Endothelial cell (in vitro differentiated cells): ENCODE data around the gene ATMIN. TPM values are rescaled to one million over a fixed set of nuclear protein-coding genes. Genes with fewer than 3 reads are reported as not detected.
A peak's percentile ranks its signal among the peaks of the same experiment; 100 is the strongest.

Source experiments
- DNase-seq: peaks from one replicate; pipeline ENCODE4 v3.0.0; 2021; ENCODE audit warnings: low spot score
- H3K27ac Mint-ChIP-seq: one replicate; pipeline ENCODE4 v1.8.0; 2021; ENCODE audit warnings: mixed read lengths, inconsistent platforms; ENCODE audit not compliant: unreplicated experiment
- H3K27me3 Mint-ChIP-seq: one replicate; pipeline ENCODE4 v1.8.0; 2021; ENCODE audit warnings: mild to moderate bottlenecking, moderate library complexity, mixed read lengths, inconsistent platforms; ENCODE audit not compliant: unreplicated experiment
- H3K36me3 Mint-ChIP-seq: one replicate; pipeline ENCODE4 v1.8.0; 2021; ENCODE audit warnings: mild to moderate bottlenecking, low read depth, mixed read lengths, inconsistent platforms; ENCODE audit not compliant: unreplicated experiment
- H3K4me1 Mint-ChIP-seq: one replicate; pipeline ENCODE4 v1.8.0; 2021; ENCODE audit warnings: mild to moderate bottlenecking, mixed read lengths, inconsistent platforms; ENCODE audit not compliant: unreplicated experiment
- H3K4me3 Mint-ChIP-seq: one replicate; pipeline ENCODE4 v1.8.0; 2021; ENCODE audit warnings: mild to moderate bottlenecking, mixed read lengths, inconsistent platforms; ENCODE audit not compliant: unreplicated experiment
- H3K9me3 Mint-ChIP-seq: one replicate; pipeline ENCODE4 v1.8.0; 2021; ENCODE audit warnings: mixed read lengths, inconsistent platforms; ENCODE audit not compliant: unreplicated experiment
- long read RNA-seq: library from polyadenylated mRNA; unstranded; transcript quantifications from one replicate; pipeline ENCODE4 v2.0.0, GENCODE V29; 2020; ENCODE audit not compliant: unreplicated experiment
- total RNA-seq: library from RNA; stranded (reverse); fragmentation: NEBNext Ultra II Directional; extraction: Animal tissue kit (Norgen Biotek cat#: 25700); gene quantifications from one replicate; pipeline ENCODE4 v1.2.1, GENCODE V29; 2021; ENCODE audit not compliant: unreplicated experiment
- TF ChIP-seq, protein P1 (sequence below): fragments of 200-600 bp; sonication (generic); IDR thresholded peaks from one replicate; pipeline ENCODE4 v1.5.0; 2021; ENCODE audit warnings: antibody characterized with exemption; ENCODE audit not compliant: unreplicated experiment

ATMIN gene, protein sequence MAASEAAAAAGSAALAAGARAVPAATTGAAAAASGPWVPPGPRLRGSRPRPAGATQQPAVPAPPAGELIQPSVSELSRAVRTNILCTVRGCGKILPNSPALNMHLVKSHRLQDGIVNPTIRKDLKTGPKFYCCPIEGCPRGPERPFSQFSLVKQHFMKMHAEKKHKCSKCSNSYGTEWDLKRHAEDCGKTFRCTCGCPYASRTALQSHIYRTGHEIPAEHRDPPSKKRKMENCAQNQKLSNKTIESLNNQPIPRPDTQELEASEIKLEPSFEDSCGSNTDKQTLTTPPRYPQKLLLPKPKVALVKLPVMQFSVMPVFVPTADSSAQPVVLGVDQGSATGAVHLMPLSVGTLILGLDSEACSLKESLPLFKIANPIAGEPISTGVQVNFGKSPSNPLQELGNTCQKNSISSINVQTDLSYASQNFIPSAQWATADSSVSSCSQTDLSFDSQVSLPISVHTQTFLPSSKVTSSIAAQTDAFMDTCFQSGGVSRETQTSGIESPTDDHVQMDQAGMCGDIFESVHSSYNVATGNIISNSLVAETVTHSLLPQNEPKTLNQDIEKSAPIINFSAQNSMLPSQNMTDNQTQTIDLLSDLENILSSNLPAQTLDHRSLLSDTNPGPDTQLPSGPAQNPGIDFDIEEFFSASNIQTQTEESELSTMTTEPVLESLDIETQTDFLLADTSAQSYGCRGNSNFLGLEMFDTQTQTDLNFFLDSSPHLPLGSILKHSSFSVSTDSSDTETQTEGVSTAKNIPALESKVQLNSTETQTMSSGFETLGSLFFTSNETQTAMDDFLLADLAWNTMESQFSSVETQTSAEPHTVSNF
- 33.2 TPM for total RNA-seq
- long read RNA-seq, full-length matches to known transcripts: 2 of 4 reads
- long read RNA-seq, partial matches to known transcripts: 0 of 4 reads
- long read RNA-seq, other reads (novel, unspliced or antisense): 2 of 4 reads

DNA sequence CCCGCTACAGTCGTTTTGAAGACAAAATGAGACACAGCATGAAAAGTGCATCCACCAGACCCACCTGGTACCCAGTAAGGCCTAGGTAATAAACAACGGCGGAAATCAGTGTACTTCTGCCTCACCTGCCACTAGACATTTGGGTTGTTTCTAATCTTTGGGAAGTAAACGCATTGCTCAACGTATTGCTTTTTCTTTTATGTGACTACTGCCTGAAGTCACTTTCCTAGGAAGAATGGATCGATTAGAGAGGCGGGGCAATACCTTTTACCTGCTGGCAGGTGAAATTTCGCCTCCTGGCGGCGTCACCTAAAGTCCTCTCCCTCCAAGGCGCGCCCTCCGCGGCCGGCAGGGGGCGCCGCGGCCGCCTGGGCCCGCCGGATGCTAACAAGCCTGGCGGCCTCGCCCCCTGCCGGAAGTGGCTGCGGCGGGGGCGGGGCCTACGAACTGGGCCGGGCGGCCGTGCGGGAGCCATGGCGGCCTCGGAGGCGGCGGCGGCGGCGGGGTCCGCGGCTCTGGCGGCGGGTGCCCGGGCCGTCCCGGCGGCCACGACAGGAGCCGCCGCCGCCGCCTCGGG lies at the start of gene ATMIN:
Gene ATMIN (plus strand): TSS at position 445 of the 577 bp plus-strand sequence. CDS start 29 bp downstream, at position 474.
- Mint-ChIP-seq H3K27me3 (peaks cover 7% of the 10 kb centered on the region), H3K36me3 (peaks cover 6% of the 10 kb centered on the region), H3K4me1 (peaks cover 15% of the 10 kb centered on the region), H3K27ac (peak within 1 kb of the TSS; percentile 70), H3K4me3 (peak within 1 kb of the TSS; percentile 92), H3K9me3 (no peaks in the 10 kb centered on the region)
- TF ChIP-seq, protein P1, sequence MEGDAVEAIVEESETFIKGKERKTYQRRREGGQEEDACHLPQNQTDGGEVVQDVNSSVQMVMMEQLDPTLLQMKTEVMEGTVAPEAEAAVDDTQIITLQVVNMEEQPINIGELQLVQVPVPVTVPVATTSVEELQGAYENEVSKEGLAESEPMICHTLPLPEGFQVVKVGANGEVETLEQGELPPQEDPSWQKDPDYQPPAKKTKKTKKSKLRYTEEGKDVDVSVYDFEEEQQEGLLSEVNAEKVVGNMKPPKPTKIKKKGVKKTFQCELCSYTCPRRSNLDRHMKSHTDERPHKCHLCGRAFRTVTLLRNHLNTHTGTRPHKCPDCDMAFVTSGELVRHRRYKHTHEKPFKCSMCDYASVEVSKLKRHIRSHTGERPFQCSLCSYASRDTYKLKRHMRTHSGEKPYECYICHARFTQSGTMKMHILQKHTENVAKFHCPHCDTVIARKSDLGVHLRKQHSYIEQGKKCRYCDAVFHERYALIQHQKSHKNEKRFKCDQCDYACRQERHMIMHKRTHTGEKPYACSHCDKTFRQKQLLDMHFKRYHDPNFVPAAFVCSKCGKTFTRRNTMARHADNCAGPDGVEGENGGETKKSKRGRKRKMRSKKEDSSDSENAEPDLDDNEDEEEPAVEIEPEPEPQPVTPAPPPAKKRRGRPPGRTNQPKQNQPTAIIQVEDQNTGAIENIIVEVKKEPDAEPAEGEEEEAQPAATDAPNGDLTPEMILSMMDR: peak; percentile 97
- DNase-seq: peak; percentile 93

DNA sequence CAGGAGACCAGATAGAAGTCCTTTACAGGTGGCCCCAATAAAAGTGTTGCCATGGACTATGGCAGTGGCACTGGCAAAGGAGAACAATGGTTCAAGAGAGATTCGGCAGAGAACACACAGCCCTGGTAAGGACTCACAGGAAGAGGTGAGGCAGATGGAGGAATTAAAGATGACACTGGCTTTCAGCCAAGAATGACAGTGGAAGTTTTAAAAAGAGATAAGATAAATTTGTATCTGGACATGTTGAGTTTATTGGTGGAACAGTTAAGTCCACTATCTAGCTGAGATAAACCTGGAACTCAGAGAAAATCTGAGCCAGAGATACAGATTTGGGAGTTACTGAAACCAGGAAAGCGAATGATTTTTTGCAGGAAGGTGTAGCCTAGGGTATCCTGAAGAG lies 49.1 kb upstream of the ATMIN start:
- no peak for DNase-seq
- H3K4me1 Mint-ChIP-seq: peaks cover 34% of the 10 kb centered on the region
- no peaks in the 10 kb centered on the region for H3K36me3 Mint-ChIP-seq
- H3K4me3 Mint-ChIP-seq: no peak overlapping the region
- H3K9me3 Mint-ChIP-seq: no peaks in the 10 kb centered on the region
- TF ChIP-seq, protein P1: no peak
- H3K27me3 Mint-ChIP-seq: no peaks in the 10 kb centered on the region
- peak overlapping the region; percentile 68 for H3K27ac Mint-ChIP-seq

DNA sequence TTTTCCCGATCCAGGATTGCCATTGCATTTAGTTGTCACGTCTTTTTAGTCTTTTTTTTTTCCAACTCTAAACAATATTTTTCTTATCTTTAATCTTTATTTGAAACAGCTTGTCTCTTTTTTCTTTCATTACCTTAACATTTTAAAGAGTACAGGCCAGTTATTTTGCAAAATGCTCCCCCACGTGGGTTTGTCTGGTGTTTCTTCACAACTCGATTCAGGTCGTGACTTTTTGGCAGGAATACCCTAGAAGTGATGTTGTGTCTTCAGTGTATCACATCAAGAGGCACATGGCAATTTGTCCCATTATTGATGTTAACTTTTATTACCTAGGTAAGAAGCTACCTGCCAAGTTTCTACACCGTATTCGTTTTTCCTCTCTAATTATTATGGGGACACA lies 46.9 kb upstream of the ATMIN start:
- no peaks in the 10 kb centered on the region for H3K9me3 Mint-ChIP-seq
- TF ChIP-seq, protein P1: no peak
- H3K27me3 Mint-ChIP-seq: no peaks in the 10 kb centered on the region
- H3K4me1 Mint-ChIP-seq: peaks cover 28% of the 10 kb centered on the region
- H3K4me3 Mint-ChIP-seq: no peak overlapping the region
- no peak overlapping the region for H3K27ac Mint-ChIP-seq
- no peaks in the 10 kb centered on the region for H3K36me3 Mint-ChIP-seq
- DNase-seq: no peak

DNA sequence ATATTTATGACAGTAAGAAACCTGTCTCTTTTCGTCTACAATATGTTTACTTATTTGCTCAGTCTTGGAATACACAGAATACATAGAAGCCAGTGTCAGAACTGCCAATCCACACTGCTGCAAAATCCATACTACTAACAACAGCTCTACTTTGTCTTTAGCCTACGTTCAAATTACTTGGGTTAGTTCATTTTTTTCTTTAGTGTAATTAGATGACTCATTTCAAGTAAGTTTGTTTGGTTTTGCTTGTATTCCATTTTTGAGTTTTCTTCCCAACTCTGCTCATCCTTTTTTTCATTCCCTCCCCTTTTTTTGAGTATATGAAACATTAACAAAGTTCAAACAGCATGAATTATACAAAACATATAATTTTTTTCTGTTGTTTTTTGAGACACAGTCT lies 45.8 kb upstream of the ATMIN start:
- Mint-ChIP-seq H3K27me3 (no peaks in the 10 kb centered on the region), H3K27ac (no peak overlapping the region), H3K4me1 (peaks cover 21% of the 10 kb centered on the region), H3K4me3 (no peak overlapping the region), H3K9me3 (no peaks in the 10 kb centered on the region), H3K36me3 (no peaks in the 10 kb centered on the region)
- TF ChIP-seq, protein P1: no peak
- no peak for DNase-seq
